PC-3 (cell line): Measurements from ENCODE around the gene MAML3. TPM values are rescaled to one million over a fixed set of nuclear protein-coding genes. Genes with fewer than 3 reads are reported as not detected.

Experiments
- ATAC-seq: fragments of 200-7000 bp; cut with Tn5 transposase; 2 replicates; pipeline ENCODE4 v1.9.1; 2020; ENCODE audit warnings: mild to moderate bottlenecking, moderate library complexity
- BruUV-seq: library from RNA; stranded (reverse); fragments of 400-500 nt; replicated peaks from 2 replicates; lab custom pipeline; 2021; lab: Mats Ljungman, UMichigan
- CTCF ChIA-PET: fragments of 300-600 bp; sonication (Branson Sonifier 250); formaldehyde crosslinking; loops from one replicate; lab custom pipeline; 2022; ENCODE audit warnings: antibody characterized with exemption; lab: Charles Lee
- POLR2A ChIA-PET: fragments of 300-600 bp; sonication (Branson Sonifier 250); formaldehyde crosslinking; loops from one replicate; lab custom pipeline; 2022; ENCODE audit warnings: antibody characterized with exemption; ENCODE audit not compliant: unreplicated experiment; lab: Charles Lee
- DNase-seq: peaks from one replicate; pipeline ENCODE4 v3.0.0-alpha.2; 2015
- H2AFZ ChIP-seq: fragments of 300-600 bp; sonication (generic); 2 replicates; pipeline ENCODE4 v1.6.0; 2016; ENCODE audit warnings: antibody characterized with exemption, low read length
- H3F3A ChIP-seq: fragments of 300-600 bp; sonication (generic); one replicate; pipeline ENCODE4 v1.6.0; 2017; ENCODE audit warnings: antibody characterized with exemption, low read length, control low read depth, mild to moderate bottlenecking; ENCODE audit not compliant: unreplicated experiment
- H3K27ac ChIP-seq: fragments of 300-600 bp; sonication (generic); 2 replicates; pipeline ENCODE4 v1.5.1; 2016; ENCODE audit warnings: mild to moderate bottlenecking, low read length
- H3K27me3 ChIP-seq: fragments of 300-600 bp; sonication (generic); 2 replicates; pipeline ENCODE4 v1.6.1; 2016; ENCODE audit warnings: low read length, mixed read lengths
- H3K36me3 ChIP-seq: fragments of 300-600 bp; sonication (generic); 2 replicates; pipeline ENCODE4 v1.6.1; 2016; ENCODE audit warnings: low read depth, mixed run types, low read length, mixed read lengths
- H3K4me1 ChIP-seq: fragments of 300-600 bp; sonication (generic); 2 replicates; pipeline ENCODE4 v1.5.1; 2016; ENCODE audit warnings: low read length; ENCODE audit not compliant: insufficient read depth
- H3K4me2 ChIP-seq: fragments of 300-600 bp; sonication (generic); 2 replicates; pipeline ENCODE4 v1.6.0; 2016; ENCODE audit warnings: low read length
- H3K4me3 ChIP-seq: fragments of 300-600 bp; sonication (generic); 2 replicates; pipeline ENCODE4 v1.5.1; 2016; ENCODE audit warnings: mild to moderate bottlenecking, low read length, mixed read lengths
- H3K79me2 ChIP-seq: fragments of 300-600 bp; sonication (generic); 2 replicates; pipeline ENCODE4 v1.6.1; 2017; ENCODE audit warnings: low read length, mixed read lengths
- H3K9ac ChIP-seq: fragments of 300-600 bp; sonication (generic); 2 replicates; pipeline ENCODE4 v1.6.0; 2016; ENCODE audit warnings: mild to moderate bottlenecking, low read length
- H3K9me2 ChIP-seq: fragments of 300-600 bp; sonication (generic); replicated peaks from 2 replicates; pipeline ENCODE4 v1.6.1; 2016; ENCODE audit warnings: mixed run types, low read length, mixed read lengths
- H3K9me3 ChIP-seq: fragments of 300-600 bp; sonication (generic); 2 replicates; pipeline ENCODE4 v1.6.1; 2016; ENCODE audit warnings: low read length, mixed read lengths
- H4K20me1 ChIP-seq: fragments of 300-600 bp; sonication (generic); 2 replicates; pipeline ENCODE4 v1.6.1; 2016; ENCODE audit warnings: low read length, mixed read lengths
- CTCF ChIP-seq: fragments of 300-600 bp; sonication (generic); conservative IDR thresholded peaks from 2 replicates; pipeline ENCODE4 v1.5.1; 2017; ENCODE audit warnings: antibody characterized with exemption, low read depth, mild to moderate bottlenecking, low read length
- EZH2 ChIP-seq: fragments of 300-600 bp; sonication (generic); IDR thresholded peaks from one replicate; pipeline ENCODE4 v1.6.1; 2017; ENCODE audit warnings: antibody characterized with exemption, mild to moderate bottlenecking, low read length; ENCODE audit not compliant: unreplicated experiment
- EZH2phosphoT487 ChIP-seq: fragments of 300-600 bp; sonication (generic); IDR thresholded peaks from 2 replicates; pipeline ENCODE4 v1.6.1; 2018; ENCODE audit warnings: mild to moderate bottlenecking, antibody characterized with exemption, low read length, borderline replicate concordance
- intact Hi-C: fragments of 100-400 bp; cut with micrococcal nuclease; formaldehyde crosslinking; loops from 2 replicates; pipeline ENCODE4 v1.9.0; 2023
- total RNA-seq: library from RNA; depleted of rRNA; stranded (reverse); fragments of >200 nt; gene quantifications from 2 replicates; pipeline ENCODE4 v1.2.3, GENCODE V29; 2014

MAML3 gene
- total RNA-seq, 1 experiment from 2014 or later: 4.3 TPM

GRCh38 chr4:139905489-139905888 lies 248.5 kb downstream of the MAML3 start:
- POLR2A ChIA-PET: no interaction called here
- no peaks in the 10 kb centered on the region for H3F3A ChIP-seq
- H4K20me1 ChIP-seq: no peaks in the 10 kb centered on the region
- no peaks in the 10 kb centered on the region for H3K27me3 ChIP-seq
- intact Hi-C loops: loop anchor here (10.0 kb wide), 1 partner anchor 171 kb away; no protein-coding TSS in a partner anchor
- H3K4me3 ChIP-seq: no peak overlapping the region
- no peak for DNase-seq
- TF ChIP-seq CTCF (no peak), EZH2 (no peak), EZH2phosphoT487 (no peak)
- CTCF ChIA-PET: no interaction called here
- no peaks in the 10 kb centered on the region for H3K9me3 ChIP-seq
- peaks cover 18% of the 10 kb centered on the region for H3K4me1 ChIP-seq
- H3K9me2 ChIP-seq: no peaks in the 10 kb centered on the region
- no peak overlapping the region for H3K4me2 ChIP-seq
- no peaks in the 10 kb centered on the region for H3K36me3 ChIP-seq
- no TSS peak for BruUV-seq
- no peaks in the 10 kb centered on the region for H3K79me2 ChIP-seq
- no peak overlapping the region for H3K9ac ChIP-seq
- ATAC-seq: no peak
- H3K27ac ChIP-seq: no peak overlapping the region
- H2AFZ ChIP-seq: no peak overlapping the region

- no peak overlapping the region for H3K4me2 ChIP-seq
- DNase-seq (no peak), ATAC-seq (no peak)
- TF ChIP-seq EZH2phosphoT487: no peak
- no peak for TF ChIP-seq CTCF
- H3K27me3 ChIP-seq: no peaks in the 10 kb centered on the region
- BruUV-seq: no TSS peak
- H4K20me1 ChIP-seq: no peaks in the 10 kb centered on the region
- no peaks in the 10 kb centered on the region for H3K36me3 ChIP-seq
- no peaks in the 10 kb centered on the region for H3K79me2 ChIP-seq
- ChIA-PET POLR2A (no interaction called here), CTCF (no interaction called here)
- no peak overlapping the region for H3K27ac ChIP-seq
- no peaks in the 10 kb centered on the region for H3K9me2 ChIP-seq
- no peak overlapping the region for H3K9ac ChIP-seq
- peaks cover 18% of the 10 kb centered on the region for H3K4me1 ChIP-seq
- H2AFZ ChIP-seq: no peak overlapping the region
- no peak overlapping the region for H3K4me3 ChIP-seq
- intact Hi-C loops: loop anchor here (10.0 kb wide), 1 partner anchor 170 kb away; no protein-coding TSS in a partner anchor
- no peaks in the 10 kb centered on the region for H3F3A ChIP-seq
- H3K9me3 ChIP-seq: no peaks in the 10 kb centered on the region
These were observed 249.6 kb downstream of the MAML3 start for GRCh38 chr4:139904406-139904805.

GRCh38 chr4:139903845-139904244 lies 250.1 kb downstream of the MAML3 start:
- H3K4me3 ChIP-seq: no peak overlapping the region
- H3K4me1 ChIP-seq: peaks cover 18% of the 10 kb centered on the region
- DNase-seq (no peak), ATAC-seq (no peak)
- H3K4me2 ChIP-seq: no peak overlapping the region
- H3K27ac ChIP-seq: no peak overlapping the region
- H3K36me3 ChIP-seq: no peaks in the 10 kb centered on the region
- TF ChIP-seq EZH2phosphoT487 (no peak), CTCF (no peak), EZH2 (no peak)
- POLR2A ChIA-PET: no interaction called here
- H4K20me1 ChIP-seq: no peaks in the 10 kb centered on the region
- intact Hi-C loops: loop anchor here (10.0 kb wide), 1 partner anchor 169 kb away; no protein-coding TSS in a partner anchor
- CTCF ChIA-PET: no interaction called here
- no peak overlapping the region for H2AFZ ChIP-seq
- H3K79me2 ChIP-seq: no peaks in the 10 kb centered on the region
- no peaks in the 10 kb centered on the region for H3K9me3 ChIP-seq
- H3F3A ChIP-seq: no peaks in the 10 kb centered on the region
- H3K9ac ChIP-seq: no peak overlapping the region
- no peaks in the 10 kb centered on the region for H3K27me3 ChIP-seq
- H3K9me2 ChIP-seq: no peaks in the 10 kb centered on the region
- BruUV-seq: no TSS peak
